Prostate gland (tissue), 2 donors: ENCODE data around the gene WDR72. TPM values are rescaled to one million over a fixed set of nuclear protein-coding genes. Genes with fewer than 3 reads are reported as not detected.
"Not testable (repeated sequence)": the region's sequence is repeated elsewhere in the genome, so short reads cannot be mapped to it uniquely, and the experiment has no call there.

Experiments used
- DNase-seq: peaks from one replicate; pipeline ENCODE4 v3.0.0-alpha.2; 2019; ENCODE audit warnings: low spot score
- H3K27ac ChIP-seq, 2 donors: fragments of 200-600 bp; sonication (generic); 2 replicates each; pipeline ENCODE4 v1.5.1; 2017 to 2019
- H3K27me3 ChIP-seq: fragments of 200-600 bp; sonication (generic); replicated peaks from 2 replicates; pipeline ENCODE4 v1.5.1; 2019; ENCODE audit not compliant: insufficient read depth
- H3K36me3 ChIP-seq, 2 donors: fragments of 200-600 bp; sonication (generic); 1 replicate in 1 of 2; 2 replicates in 1 of 2; pipeline versions ENCODE4 v1.5.1 to v1.8.1; 2017 to 2019
- H3K4me1 ChIP-seq: fragments of 200-600 bp; sonication (generic); replicated peaks from 2 replicates; pipeline ENCODE4 v1.5.1; 2019
- H3K4me3 ChIP-seq, 2 donors: fragments of 200-600 bp; sonication (generic); 2 replicates each; pipeline ENCODE4 v1.5.1; 2017 to 2019
- H3K9me3 ChIP-seq: fragments of 200-600 bp; sonication (generic); 2 replicates; pipeline ENCODE4 v1.5.1; 2017
- POLR2A ChIP-seq: fragments of 450-650 bp; IDR thresholded peaks from one replicate; pipeline ENCODE4 v1.6.1; 2016; ENCODE audit warnings: antibody characterized with exemption, mild to moderate bottlenecking
- POLR2AphosphoS5 ChIP-seq: sonication (generic); formaldehyde crosslinking; IDR thresholded peaks from one replicate; pipeline ENCODE4 v1.6.1; 2017; ENCODE audit warnings: antibody characterized with exemption
- WGBS: methylation state at CpG from one replicate; pipeline ENCODE4 v1.1.5; 2018; 5-methylcytosine and 5-hydroxymethylcytosine counted together
- intact Hi-C: fragments of 100-400 bp; cut with DNase I; formaldehyde crosslinking; loops from one replicate; pipeline ENCODE4 v1.14.2; 2022
- total RNA-seq, 2 donors: library from RNA; depleted of rRNA; stranded (reverse); fragments of >200 nt; gene quantifications; one replicate each; pipeline ENCODE4 v1.1.0, GENCODE V29; 2016
- TF ChIP-seq, protein P1 (sequence below), 4 experiments: fragments of 200-600 bp in 2 of 4; fragments of 450-650 bp in 2 of 4; sonication (generic) in 2 of 4; IDR thresholded peaks; 1 replicate in 3 of 4; 2 replicates in 1 of 4; pipeline ENCODE4 v1.5.1; 2016 to 2019; ENCODE audit warnings: antibody characterized with exemption in 4 of 4, mild to moderate bottlenecking in 2 of 4, moderate library complexity in 2 of 4

WDR72 gene
- total RNA-seq, 2 donors from 2014 or later: 0.64 to 0.80 TPM

GRCh38 chr15:53548236-53548635 is 211.2 kb downstream of the WDR72 start:
- WGBS: 40% methylated on average over 4 of the region's 4 CpGs
- TF ChIP-seq, protein P1, sequence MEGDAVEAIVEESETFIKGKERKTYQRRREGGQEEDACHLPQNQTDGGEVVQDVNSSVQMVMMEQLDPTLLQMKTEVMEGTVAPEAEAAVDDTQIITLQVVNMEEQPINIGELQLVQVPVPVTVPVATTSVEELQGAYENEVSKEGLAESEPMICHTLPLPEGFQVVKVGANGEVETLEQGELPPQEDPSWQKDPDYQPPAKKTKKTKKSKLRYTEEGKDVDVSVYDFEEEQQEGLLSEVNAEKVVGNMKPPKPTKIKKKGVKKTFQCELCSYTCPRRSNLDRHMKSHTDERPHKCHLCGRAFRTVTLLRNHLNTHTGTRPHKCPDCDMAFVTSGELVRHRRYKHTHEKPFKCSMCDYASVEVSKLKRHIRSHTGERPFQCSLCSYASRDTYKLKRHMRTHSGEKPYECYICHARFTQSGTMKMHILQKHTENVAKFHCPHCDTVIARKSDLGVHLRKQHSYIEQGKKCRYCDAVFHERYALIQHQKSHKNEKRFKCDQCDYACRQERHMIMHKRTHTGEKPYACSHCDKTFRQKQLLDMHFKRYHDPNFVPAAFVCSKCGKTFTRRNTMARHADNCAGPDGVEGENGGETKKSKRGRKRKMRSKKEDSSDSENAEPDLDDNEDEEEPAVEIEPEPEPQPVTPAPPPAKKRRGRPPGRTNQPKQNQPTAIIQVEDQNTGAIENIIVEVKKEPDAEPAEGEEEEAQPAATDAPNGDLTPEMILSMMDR (IDR thresholded peaks at IDR 0.05): no peak
- TF ChIP-seq POLR2A (no peak), POLR2AphosphoS5 (no peak)
- H3K4me1 ChIP-seq: no peaks in the 10 kb centered on the region
- no peaks in the 10 kb centered on the region for H3K36me3 ChIP-seq
- H3K9me3 ChIP-seq: no peaks in the 10 kb centered on the region
- intact Hi-C loops: no loop called here
- no peak overlapping the region for H3K4me3 ChIP-seq
- no peak overlapping the region for H3K27ac ChIP-seq
- no peak for DNase-seq
- no peaks in the 10 kb centered on the region for H3K27me3 ChIP-seq

DNA sequence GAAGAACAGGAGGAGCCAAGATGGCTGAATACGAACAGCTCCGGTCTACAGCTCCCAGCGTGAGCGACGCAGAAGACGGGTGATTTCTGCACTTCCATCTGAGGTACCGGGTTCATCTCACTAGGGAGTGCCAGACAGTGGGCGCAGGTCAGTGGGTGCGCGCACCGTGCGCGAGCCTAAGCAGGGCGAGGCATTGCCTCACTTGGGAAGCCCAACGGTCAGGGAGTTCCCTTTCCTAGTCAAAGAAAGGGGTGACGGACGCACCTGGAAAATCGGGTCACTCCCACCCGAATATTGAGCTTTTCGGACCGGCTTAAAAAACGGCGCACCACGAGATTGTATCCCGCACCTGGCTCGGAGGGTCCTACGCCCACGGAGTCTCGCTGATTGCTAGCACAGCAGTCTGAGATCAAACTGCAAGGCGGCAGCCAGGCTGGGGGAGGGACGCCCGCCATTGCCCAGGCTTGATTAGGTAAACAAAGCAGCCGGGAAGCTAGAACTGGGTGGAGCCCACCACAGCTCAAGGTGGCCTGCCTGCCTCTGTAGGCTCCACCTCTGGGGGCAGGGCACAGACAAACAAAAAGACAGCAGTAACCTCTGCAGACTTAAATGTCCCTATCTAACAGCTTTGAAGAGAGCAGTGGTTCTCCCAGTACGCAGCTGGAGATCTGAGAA is 218.7 kb downstream of the WDR72 start:
- H3K27ac ChIP-seq, intact Hi-C loops, DNase-seq, H3K27me3 ChIP-seq, H3K9me3 ChIP-seq, H3K4me1 ChIP-seq, H3K36me3 ChIP-seq, H3K4me3 ChIP-seq: not testable (repeated sequence)
- 82% methylated on average over 33 of the region's 34 CpGs for WGBS

DNA sequence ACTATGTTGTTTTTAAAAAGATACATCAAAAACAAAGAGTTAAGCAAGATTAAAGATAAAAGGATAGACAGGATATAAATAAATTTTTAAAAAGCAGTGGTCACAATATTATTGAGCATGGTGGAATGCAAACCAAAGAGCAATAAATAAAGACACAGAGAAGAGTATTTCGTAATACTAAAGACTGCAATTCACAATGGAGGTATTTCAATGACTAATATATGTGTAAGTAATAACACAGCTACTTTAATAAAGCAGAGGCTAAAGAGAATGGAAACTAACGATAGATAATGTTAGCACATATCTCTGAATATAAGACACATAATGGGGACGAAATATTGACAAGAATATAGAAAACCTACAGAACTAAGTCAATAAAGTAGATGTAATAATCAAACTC is 219.6 kb downstream of the WDR72 start:
- Histone ChIP-seq H3K27me3 (no peaks in the 10 kb centered on the region), H3K27ac (no peak overlapping the region), H3K36me3 (no peaks in the 10 kb centered on the region), H3K4me1 (no peaks in the 10 kb centered on the region), H3K4me3 (no peak overlapping the region), H3K9me3 (no peaks in the 10 kb centered on the region)
- intact Hi-C loops: no loop called here
- no peak for DNase-seq
- TF ChIP-seq POLR2A: no peak
- TF ChIP-seq, protein P1 (IDR thresholded peaks at IDR 0.05): no peak
- TF ChIP-seq POLR2AphosphoS5: no peak
- 81% methylated on average over 3 of the region's 3 CpGs for WGBS

- intact Hi-C loops: no loop called here
These were observed 222.9 kb downstream of the WDR72 start for GRCh38 chr15:53536479-53537120.

GRCh38 chr15:53535886-53536285 is 223.6 kb downstream of the WDR72 start:
- intact Hi-C loops: no loop called here
- Histone ChIP-seq H3K9me3 (no peaks in the 10 kb centered on the region), H3K27ac (no peak overlapping the region), H3K36me3 (no peaks in the 10 kb centered on the region), H3K4me1 (no peaks in the 10 kb centered on the region), H3K4me3 (no peak overlapping the region), H3K27me3 (no peaks in the 10 kb centered on the region)
- TF ChIP-seq POLR2A (no peak), POLR2AphosphoS5 (no peak)
- TF ChIP-seq, protein P1 (IDR thresholded peaks at IDR 0.05): no peak
- 89% methylated on average over 4 of the region's 4 CpGs for WGBS
- DNase-seq: no peak

More at GRCh38 chr15:53536479-53537120, 222.9 kb downstream of the WDR72 start:
- Histone ChIP-seq H3K27me3 (no peaks in the 10 kb centered on the region), H3K36me3 (no peaks in the 10 kb centered on the region), H3K27ac (no peak overlapping the region), H3K4me3 (no peak overlapping the region), H3K9me3 (no peaks in the 10 kb centered on the region), H3K4me1 (no peaks in the 10 kb centered on the region)
- no peak for TF ChIP-seq POLR2A
- no peak for TF ChIP-seq POLR2AphosphoS5
- TF ChIP-seq, protein P1 (IDR thresholded peaks at IDR 0.05): no peak
- no peak for DNase-seq
- WGBS: 60% methylated on average over 6 of the region's 6 CpGs
